Kidney (tissue), 14 donors: ENCODE data around the gene ABCG1. TPM values are rescaled to one million over a fixed set of nuclear protein-coding genes. Genes with fewer than 3 reads are reported as not detected.

Experiments used
- DNase-seq, 5 donors: peaks; one replicate each; pipeline ENCODE4 v3.0.0-alpha.2; 2013 to 2020
- FAIRE-seq: peaks from 2 replicates; lab custom pipeline; 2012; peaks lifted over from hg19 to GRCh38; lab: Jason Lieb, UNC
- H3K27ac ChIP-seq, 2 donors: one replicate each; pipeline ENCODE4 v1.7.0; 2013; ENCODE audit warnings: low read depth in 2 of 2, low read length in 2 of 2, inconsistent platforms in 1 of 2
- H3K27me3 ChIP-seq: one replicate; pipeline ENCODE4 v1.7.1; 2013; ENCODE audit warnings: low read length, inconsistent platforms; ENCODE audit not compliant: control insufficient read depth, insufficient read depth
- H3K36me3 ChIP-seq, 3 donors: one replicate each; pipeline versions ENCODE4 v1.7.0 to v1.7.1; 2013; ENCODE audit warnings: low read length in 3 of 3, control low read depth in 1 of 3, inconsistent platforms in 1 of 3; ENCODE audit not compliant: insufficient read depth in 3 of 3, control insufficient read depth in 2 of 3
- H3K4me1 ChIP-seq, 3 donors: one replicate each; pipeline versions ENCODE4 v1.7.0 to v1.7.1; 2013; ENCODE audit warnings: low read length in 3 of 3, inconsistent platforms in 1 of 3, low read depth in 1 of 3; ENCODE audit not compliant: control insufficient read depth in 2 of 3, insufficient read depth in 2 of 3
- H3K4me3 ChIP-seq, 3 donors: one replicate each; pipeline versions ENCODE4 v1.7.0 to v1.8.1; 2013; ENCODE audit warnings: low read length in 3 of 3, control low read depth in 1 of 3, inconsistent platforms in 1 of 3
- H3K9ac ChIP-seq, 3 donors: one replicate each; pipeline versions ENCODE4 v1.7.0 to v1.7.1; 2013; ENCODE audit warnings: low read length in 3 of 3, control low read depth in 1 of 3, inconsistent platforms in 1 of 3
- H3K9me3 ChIP-seq, 3 donors: one replicate each; pipeline versions ENCODE4 v1.7.0 to v1.7.1; 2013; ENCODE audit warnings: low read length in 3 of 3, control low read depth in 1 of 3, inconsistent platforms in 1 of 3; ENCODE audit not compliant: control insufficient read depth in 2 of 3, insufficient read depth in 1 of 3
- intact Hi-C: fragments of 100-400 bp; cut with DNase I; formaldehyde crosslinking; loops from one replicate; pipeline ENCODE4 v1.11.1; 2022
- polyA plus RNA-seq: library from polyadenylated mRNA; stranded (reverse); fragments of 350-450 nt; fragmentation: Illumina TruSeq; extraction: RNeasy Lipid Tissue Mini Kit (QIAGEN cat#74804); gene quantifications from one replicate; pipeline ENCODE4 v1.2.3, GENCODE V29; 2014; ENCODE audit warnings: low read depth, low replicate concordance; ENCODE audit not compliant: insufficient read depth
- total RNA-seq: library from RNA; stranded (reverse); fragmentation: NEBNext Ultra II Directional; extraction: Animal tissue kit (Norgen Biotek cat#: 25700); gene quantifications from one replicate; pipeline ENCODE4 v1.2.1, GENCODE V29; 2021
- TF ChIP-seq, protein P1 (sequence below): IDR thresholded peaks from 3 replicates; pipeline ENCODE4 v1.5.1; 2012; ENCODE audit warnings: mild to moderate bottlenecking, moderate library complexity, borderline replicate concordance; ENCODE audit not compliant: insufficient read depth; ENCODE audit errors: extremely low read depth
- donor health status: control.
- donor health status: control.
- donor health status: control.
- donor health status: control.
- donor health status: control.
- donor health status: DM: yes; HTN: yes; CAD: no.
- donor health status: Normal renal cell carcinoma (clear cell type).

The ABCG1 gene
- total and polyA plus RNA-seq, 2 donors from 2014 or later: 5.6 to 27.6 TPM

DNA sequence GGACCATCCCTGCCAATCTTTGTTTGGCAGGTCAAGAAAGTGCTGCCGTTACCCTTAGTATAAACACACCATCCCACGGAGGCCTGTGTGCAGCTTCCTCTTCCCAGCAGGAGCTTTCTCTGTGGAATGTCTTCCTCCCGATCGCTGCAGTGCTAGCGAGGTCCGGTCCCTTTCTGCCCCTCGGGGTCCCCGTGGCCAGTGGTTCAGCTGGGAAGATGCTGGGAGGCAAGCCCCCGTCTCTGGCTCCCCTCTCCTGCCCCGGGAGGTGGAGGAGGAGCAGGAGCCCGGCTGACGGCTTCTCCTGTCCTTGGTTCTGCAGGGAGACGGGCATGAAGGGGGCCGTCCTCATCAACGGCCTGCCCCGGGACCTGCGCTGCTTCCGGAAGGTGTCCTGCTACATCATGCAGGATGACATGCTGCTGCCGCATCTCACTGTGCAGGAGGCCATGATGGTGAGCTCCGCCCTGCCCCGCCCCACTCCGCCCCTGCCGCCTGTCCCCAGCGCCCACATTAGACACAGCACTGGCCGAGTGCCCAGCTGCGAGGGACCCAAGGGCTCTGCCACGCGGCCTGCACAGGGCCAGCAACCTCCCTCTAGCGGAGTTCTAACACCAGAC is 54.2 kb downstream of the ABCG1 start:
- TF ChIP-seq, protein P1, sequence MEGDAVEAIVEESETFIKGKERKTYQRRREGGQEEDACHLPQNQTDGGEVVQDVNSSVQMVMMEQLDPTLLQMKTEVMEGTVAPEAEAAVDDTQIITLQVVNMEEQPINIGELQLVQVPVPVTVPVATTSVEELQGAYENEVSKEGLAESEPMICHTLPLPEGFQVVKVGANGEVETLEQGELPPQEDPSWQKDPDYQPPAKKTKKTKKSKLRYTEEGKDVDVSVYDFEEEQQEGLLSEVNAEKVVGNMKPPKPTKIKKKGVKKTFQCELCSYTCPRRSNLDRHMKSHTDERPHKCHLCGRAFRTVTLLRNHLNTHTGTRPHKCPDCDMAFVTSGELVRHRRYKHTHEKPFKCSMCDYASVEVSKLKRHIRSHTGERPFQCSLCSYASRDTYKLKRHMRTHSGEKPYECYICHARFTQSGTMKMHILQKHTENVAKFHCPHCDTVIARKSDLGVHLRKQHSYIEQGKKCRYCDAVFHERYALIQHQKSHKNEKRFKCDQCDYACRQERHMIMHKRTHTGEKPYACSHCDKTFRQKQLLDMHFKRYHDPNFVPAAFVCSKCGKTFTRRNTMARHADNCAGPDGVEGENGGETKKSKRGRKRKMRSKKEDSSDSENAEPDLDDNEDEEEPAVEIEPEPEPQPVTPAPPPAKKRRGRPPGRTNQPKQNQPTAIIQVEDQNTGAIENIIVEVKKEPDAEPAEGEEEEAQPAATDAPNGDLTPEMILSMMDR: no peak
- Histone ChIP-seq H3K4me1 (peaks cover 0 to 4% (median 0%) of the 10 kb centered on the region in 3 donors), H3K9ac (no peak overlapping the region), H3K27me3 (no peaks in the 10 kb centered on the region), H3K27ac (no peak overlapping the region), H3K9me3 (no peaks in the 10 kb centered on the region), H3K36me3 (no peaks in the 10 kb centered on the region), H3K4me3 (no peak overlapping the region)
- DNase-seq (peak in 1 of 5 donors; percentile 65), FAIRE-seq (no peak)
- intact Hi-C loops: no loop called here

DNA sequence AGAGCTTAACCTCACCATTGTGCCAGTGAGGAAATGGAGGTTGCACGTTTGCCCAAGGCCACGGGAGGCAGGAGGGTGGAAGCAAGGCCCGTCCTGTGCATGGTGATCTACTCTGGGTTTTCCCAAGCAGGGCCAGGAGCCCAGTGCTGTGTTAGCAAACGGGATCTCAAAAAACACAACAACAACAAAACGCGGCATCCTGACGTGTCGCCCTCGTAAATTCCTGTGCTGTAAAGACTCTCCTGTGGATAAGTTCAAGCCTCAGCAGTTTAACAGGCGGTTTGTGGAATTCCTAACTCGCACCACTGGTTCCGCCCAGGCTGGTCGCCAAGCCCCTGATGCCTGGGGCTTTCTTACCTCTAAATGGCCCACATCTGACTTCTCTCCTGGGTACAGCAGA is 57.1 kb downstream of the ABCG1 start:
- peaks cover 0 to 4% (median 0%) of the 10 kb centered on the region in 3 donors for H3K36me3 ChIP-seq
- FAIRE-seq (no peak), DNase-seq (peak in 4 of 5 donors; percentile 59 to 85 (median 80))
- H3K9ac ChIP-seq: no peak overlapping the region
- H3K27ac ChIP-seq: no peak overlapping the region
- H3K4me1 ChIP-seq: no peaks in the 10 kb centered on the region
- intact Hi-C loops: no loop called here
- no peaks in the 10 kb centered on the region for H3K9me3 ChIP-seq
- no peak overlapping the region for H3K4me3 ChIP-seq
- TF ChIP-seq, protein P1: no peak
- no peaks in the 10 kb centered on the region for H3K27me3 ChIP-seq

DNA sequence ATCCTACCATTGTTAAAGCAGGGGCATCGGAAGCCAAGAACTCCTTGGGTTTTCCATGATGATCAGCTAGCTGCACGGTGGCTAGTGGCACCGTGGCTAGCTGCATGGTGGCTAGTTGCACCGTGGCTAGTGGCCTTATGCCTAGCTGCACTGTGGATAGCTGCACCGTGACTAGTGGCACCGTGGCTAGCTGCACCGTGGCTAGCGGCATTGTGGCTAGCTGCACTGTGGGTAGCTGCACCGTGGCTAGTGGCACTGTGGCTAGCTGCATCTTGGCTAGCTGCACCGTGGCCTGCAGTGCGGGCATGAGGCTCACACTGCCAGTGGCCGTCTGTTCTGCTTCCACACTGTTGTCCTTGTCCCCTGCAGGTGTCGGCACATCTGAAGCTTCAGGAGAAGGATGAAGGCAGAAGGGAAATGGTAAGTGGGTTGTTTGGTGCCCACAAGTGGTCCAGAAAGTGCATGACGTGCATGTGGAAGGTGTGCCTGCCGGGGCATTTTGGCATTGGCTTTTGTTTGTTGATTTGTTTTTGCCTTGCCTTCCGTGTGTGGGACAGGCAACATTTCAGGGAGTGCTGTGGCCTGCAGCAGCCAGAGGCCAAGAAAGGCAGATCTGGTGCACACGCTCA is 57.7 kb downstream of the ABCG1 start:
- DNase-seq: peak in 1 of 5 donors; percentile 59
- Histone ChIP-seq H3K9me3 (no peaks in the 10 kb centered on the region), H3K27ac (no peak overlapping the region), H3K36me3 (peaks cover 0 to 4% (median 0%) of the 10 kb centered on the region in 3 donors), H3K4me3 (no peak overlapping the region), H3K4me1 (no peaks in the 10 kb centered on the region), H3K9ac (no peak overlapping the region), H3K27me3 (no peaks in the 10 kb centered on the region)
- intact Hi-C loops: no loop called here
- no peak for FAIRE-seq
- TF ChIP-seq, protein P1: no peak
